Measurements from ENCODE around the gene TSPAN13.
A peak's percentile ranks its signal among the peaks of the same experiment; 100 is the strongest.

The TSPAN13 gene

GRCh38 chr7:16753102-16753931 is at the start of gene TSPAN13:
TSS of gene TSPAN13 (plus strand) at chr7:16753755. CDS start at chr7:16753968, 213 bp downstream.
- DNase-seq: peak; percentile 24

- DNase-seq: no peak
Observed at GRCh38 chr7:16708511-16708910, 45.0 kb upstream of the TSPAN13 start.

GRCh38 chr7:16708980-16709379 is 44.6 kb upstream of the TSPAN13 start:
- DNase-seq: no peak

- no peak for DNase-seq
Observed at GRCh38 chr7:16710651-16711050, 42.9 kb upstream of the TSPAN13 start.

GRCh38 chr7:16711730-16712129 is 41.8 kb upstream of the TSPAN13 start:
- DNase-seq: no peak

GRCh38 chr7:16712916-16713315 is 40.6 kb upstream of the TSPAN13 start:
- no peak for DNase-seq

- DNase-seq: no peak
Observed at GRCh38 chr7:16715928-16716327, 37.6 kb upstream of the TSPAN13 start.

- no peak for DNase-seq
Observed at GRCh38 chr7:16718111-16718656, 35.4 kb upstream of the TSPAN13 start.

- no peak for DNase-seq
Observed at GRCh38 chr7:16719699-16720098, 33.9 kb upstream of the TSPAN13 start.

GRCh38 chr7:16721541-16721940 is 32.0 kb upstream of the TSPAN13 start:
- DNase-seq: no peak

- no peak for DNase-seq
Observed at GRCh38 chr7:16724344-16724743, 29.2 kb upstream of the TSPAN13 start.

- no peak for DNase-seq
Observed at GRCh38 chr7:16726189-16726588, 27.4 kb upstream of the TSPAN13 start.

GRCh38 chr7:16727736-16728135 is 25.8 kb upstream of the TSPAN13 start:
- DNase-seq: no peak

- DNase-seq: no peak
Observed at GRCh38 chr7:16728811-16729210, 24.7 kb upstream of the TSPAN13 start.

- DNase-seq: no peak
Observed at GRCh38 chr7:16729541-16729940, 24.0 kb upstream of the TSPAN13 start.

GRCh38 chr7:16730937-16731336 is 22.6 kb upstream of the TSPAN13 start:
- DNase-seq: no peak

GRCh38 chr7:16732828-16733227 is 20.7 kb upstream of the TSPAN13 start:
- no peak for DNase-seq

- no peak for DNase-seq
Observed at GRCh38 chr7:16734148-16734726, 19.3 kb upstream of the TSPAN13 start.

GRCh38 chr7:16735020-16735419 is 18.5 kb upstream of the TSPAN13 start:
- DNase-seq: no peak

- no peak for DNase-seq
Observed at GRCh38 chr7:16738011-16738688, 15.4 kb upstream of the TSPAN13 start.

- DNase-seq: peak; percentile 33
Observed at GRCh38 chr7:16739863-16740622, 13.5 kb upstream of the TSPAN13 start.

GRCh38 chr7:16740623-16740953 is 13.0 kb upstream of the TSPAN13 start:
- no peak for DNase-seq

- no peak for DNase-seq
Observed at GRCh38 chr7:16740996-16741395, 12.6 kb upstream of the TSPAN13 start.

All from GOT3 (cell line).